A172 (cell line): ENCODE results near the gene RBFOX1. TPM values are rescaled to one million over a fixed set of nuclear protein-coding genes. Genes with fewer than 3 reads are reported as not detected.

Experiments
- DNase-seq: peaks from one replicate; pipeline ENCODE4 v3.0.0-alpha.2; 2015; ENCODE audit warnings: low spot score
- total RNA-seq: library from RNA; depleted of rRNA; stranded (reverse); fragments of >200 nt; shearing (Covaris generic); gene quantifications from 2 replicates; pipeline ENCODE4 v1.2.3, GENCODE V29; 2014

Gene RBFOX1
- total RNA-seq, 1 experiment from 2014 or later, result not detected

GRCh38 chr16:7601100-7601499, 268.5 kb downstream of the RBFOX1 start:
- no peak for DNase-seq

GRCh38 chr16:7602291-7602950, 269.8 kb downstream of the RBFOX1 start:
- DNase-seq, result no peak

- no peak for DNase-seq
These were observed 273.2 kb downstream of the RBFOX1 start for GRCh38 chr16:7605812-7606211.

- no peak for DNase-seq
These were observed 280.0 kb downstream of the RBFOX1 start for GRCh38 chr16:7612671-7613070.

GRCh38 chr16:7613518-7613917, 280.9 kb downstream of the RBFOX1 start:
- DNase-seq, result no peak

GRCh38 chr16:7614021-7614795, 281.6 kb downstream of the RBFOX1 start:
- no peak for DNase-seq

GRCh38 chr16:7615565-7615964, 282.9 kb downstream of the RBFOX1 start:
- no peak for DNase-seq

- no peak for DNase-seq
These were observed 292.5 kb downstream of the RBFOX1 start for GRCh38 chr16:7624871-7625766.

GRCh38 chr16:7628981-7629380, 296.3 kb downstream of the RBFOX1 start:
- DNase-seq, result no peak

GRCh38 chr16:7629571-7629970, 296.9 kb downstream of the RBFOX1 start:
- no peak for DNase-seq

- no peak for DNase-seq
These were observed 304.8 kb downstream of the RBFOX1 start for GRCh38 chr16:7637446-7637845.

GRCh38 chr16:7638306-7638705, 305.7 kb downstream of the RBFOX1 start:
- no peak for DNase-seq

- no peak for DNase-seq
These were observed 307.7 kb downstream of the RBFOX1 start for GRCh38 chr16:7640334-7640733.

GRCh38 chr16:7644176-7644575, 311.5 kb downstream of the RBFOX1 start:
- no peak for DNase-seq

GRCh38 chr16:7644811-7645210, 312.2 kb downstream of the RBFOX1 start:
- DNase-seq, result no peak

GRCh38 chr16:7646821-7647500, 314.3 kb downstream of the RBFOX1 start:
- DNase-seq, result no peak

GRCh38 chr16:7650431-7650830, 317.8 kb downstream of the RBFOX1 start:
- DNase-seq, result no peak

GRCh38 chr16:7651803-7652570, 319.3 kb downstream of the RBFOX1 start:
- no peak for DNase-seq

- DNase-seq, result no peak
These were observed 321.3 kb downstream of the RBFOX1 start for GRCh38 chr16:7653746-7654461.

GRCh38 chr16:7675628-7676027, 343.0 kb downstream of the RBFOX1 start:
- DNase-seq, result no peak
